ENCODE data around the gene ZNF428.

The ZNF428 gene

GRCh38 chr19:43564800-43565199 is 54.6 kb downstream of the ZNF428 start:
- no peak for DNase-seq (ENCODE audit: low read depth in 2 of 3, low spot score in 1 of 3)

GRCh38 chr19:43563816-43564457 is 55.5 kb downstream of the ZNF428 start:
- no peak for DNase-seq (ENCODE audit: low read depth in 2 of 3, low spot score in 1 of 3)

- peak; percentile 38 to 52 (median 43) for DNase-seq (ENCODE audit: low read depth in 2 of 3, low spot score in 1 of 3)
Measured at GRCh38 chr19:43562698-43563241, 56.7 kb downstream of the ZNF428 start.

- no peak for DNase-seq (ENCODE audit: low read depth in 2 of 3, low spot score in 1 of 3)
Measured at GRCh38 chr19:43562226-43562697, 57.2 kb downstream of the ZNF428 start.

GRCh38 chr19:43561139-43561970 is 58.1 kb downstream of the ZNF428 start:
- DNase-seq (ENCODE audit: low read depth in 2 of 3, low spot score in 1 of 3): no peak

GRCh38 chr19:43560687-43561086 is 58.7 kb downstream of the ZNF428 start:
- DNase-seq (ENCODE audit: low read depth in 2 of 3, low spot score in 1 of 3): no peak
